Adrenal gland (tissue), 12 donors: ENCODE data around the gene ATP6V1C2. TPM values are rescaled to one million over a fixed set of nuclear protein-coding genes. Genes with fewer than 3 reads are reported as not detected.
A peak's percentile ranks its signal among the peaks of the same experiment; 100 is the strongest.

Experiments
- DNase-seq, 7 donors: peaks; one replicate each; pipeline ENCODE4 v3.0.0-alpha.2; 2019 to 2020
- H3K27ac ChIP-seq, 5 donors: fragments of 200-600 bp; sonication (generic) in 4 of 5; 1 replicate in 3 of 5; 2 replicates in 2 of 5; pipeline versions ENCODE4 v1.5.1 to v1.8.0; 2016 to 2020; ENCODE audit warnings: mild to moderate bottlenecking in 1 of 5
- H3K27me3 ChIP-seq: fragments of 200-600 bp; 2 replicates; pipeline ENCODE4 v1.8.0; 2021
- H3K36me3 ChIP-seq, 2 donors: fragments of 200-600 bp; replicated peaks in 1 of 2; 1 replicate in 1 of 2; 2 replicates in 1 of 2; pipeline versions ENCODE4 v1.5.1 to v1.8.0; 2018 to 2022
- H3K4me1 ChIP-seq, 2 donors: fragments of 200-600 bp; replicated peaks in 1 of 2; 1 replicate in 1 of 2; 2 replicates in 1 of 2; pipeline versions ENCODE4 v1.5.1 to v1.8.0; 2018 to 2021
- H3K4me3 ChIP-seq, 4 donors: fragments of 200-600 bp; sonication (generic) in 3 of 4; one replicate each; pipeline ENCODE4 v1.5.1; 2016 to 2018
- H3K9me3 ChIP-seq, 3 donors: fragments of 200-600 bp; sonication (generic) in 1 of 3; replicated peaks in 1 of 3; 1 replicate in 2 of 3; 2 replicates in 1 of 3; pipeline versions ENCODE4 v1.5.1 to v1.8.0; 2016 to 2021
- POLR2A ChIP-seq, 2 donors: fragments of 450-650 bp; IDR thresholded peaks; one replicate each; pipeline ENCODE4 v1.6.1; 2017; ENCODE audit warnings: antibody characterized with exemption in 2 of 2, mild to moderate bottlenecking in 2 of 2, moderate library complexity in 1 of 2
- WGBS, 4 donors: extraction: QIAGEN DNeasy Blood & Tissue Kit in 2 of 4; methylation state at CpG; one replicate each; pipeline versions ENCODE4 v1.1.5 to v1.1.7; 2013 to 2017; 5-methylcytosine and 5-hydroxymethylcytosine counted together
- intact Hi-C, 2 donors: fragments of 100-400 bp; cut with DNase I; formaldehyde crosslinking; loops; one replicate each; pipeline versions ENCODE4 v1.14.1 to v1.15.0; 2022 to 2023
- polyA plus RNA-seq, 3 donors: library from polyadenylated mRNA; stranded (reverse); fragments of 200-250 nt in 2 of 3; fragments of 350-450 nt in 1 of 3; fragmentation: Illumina TruSeq in 1 of 3; extraction: RNeasy Lipid Tissue Mini Kit (QIAGEN cat#74804) in 1 of 3; gene quantifications; one replicate each; pipeline ENCODE4 v1.2.3, GENCODE V29; 2013 to 2014
- total RNA-seq, 9 donors: library from RNA; depleted of rRNA in 4 of 9; stranded (reverse); fragments of >200 nt in 4 of 9; fragments of 120-200 nt in 1 of 9; fragmentation: NEBNext Ultra II Directional in 1 of 9; extraction: Animal tissue kit (Norgen Biotek cat#: 25700) in 1 of 9; gene quantifications; one replicate each; pipeline versions ENCODE4 v1.1.0 to v1.2.4, GENCODE V29; 2013 to 2023
- TF ChIP-seq, protein P1 (sequence below), 6 experiments: fragments of 450-650 bp in 4 of 6; fragments of 200-600 bp in 2 of 6; sonication (generic) in 1 of 6; IDR thresholded peaks; 1 replicate in 5 of 6; 2 replicates in 1 of 6; pipeline versions ENCODE4 v1.5.1 to v1.8.0; 2016 to 2021; ENCODE audit warnings: antibody characterized with exemption in 6 of 6, mild to moderate bottlenecking in 2 of 6, moderate library complexity in 1 of 6
- donor health status: healthy with polysubstance abuse.
- donor health status: Bipolar disorder and iron deficiency.
- donor health status: DM: yes; HTN: yes; CAD: no.
- donor health status: DM: no; HTN: no; CAD: no.
- donor health status: DM: no; HTN: no; CAD: no.
- donor health status: DM: yes; HTN: yes; CAD: no.

ATP6V1C2 gene
- total and polyA plus RNA-seq, 12 donors = 0.14 to 7.7 (median 0.94) TPM; not detected in 1

DNA sequence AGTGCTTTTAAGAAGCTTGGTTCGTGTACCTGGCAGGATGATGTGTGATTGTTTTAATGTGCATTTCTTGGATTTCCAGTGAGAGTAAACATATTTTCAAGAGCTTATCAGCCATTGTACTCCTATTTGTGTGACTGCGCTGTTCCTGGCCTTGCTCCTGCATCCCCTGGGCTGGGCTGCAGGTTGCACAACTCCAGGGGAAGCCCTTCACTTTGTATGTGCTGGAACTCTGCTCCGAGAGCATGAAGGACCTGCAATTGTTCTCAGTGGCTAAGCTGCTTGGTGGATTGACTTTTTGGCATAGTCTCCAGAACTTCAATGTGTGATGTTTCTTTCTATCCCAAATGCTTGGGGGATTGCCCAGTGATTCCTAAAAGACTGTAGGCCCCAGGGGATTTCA is 18.8 kb downstream of the ATP6V1C2 start:
- DNase-seq = peak in 1 of 7 donors; percentile 24
- 66 to 84% (median 77%) methylated on average over 3 of the region's 3 CpGs for WGBS, 4 donors
- Histone ChIP-seq H3K9me3 (no peaks in the 10 kb centered on the region), H3K36me3 (no peaks in the 10 kb centered on the region), H3K27me3 (no peaks in the 10 kb centered on the region), H3K4me1 (no peaks in the 10 kb centered on the region), H3K4me3 (no peak overlapping the region), H3K27ac (no peak overlapping the region)
- TF ChIP-seq, protein P1, sequence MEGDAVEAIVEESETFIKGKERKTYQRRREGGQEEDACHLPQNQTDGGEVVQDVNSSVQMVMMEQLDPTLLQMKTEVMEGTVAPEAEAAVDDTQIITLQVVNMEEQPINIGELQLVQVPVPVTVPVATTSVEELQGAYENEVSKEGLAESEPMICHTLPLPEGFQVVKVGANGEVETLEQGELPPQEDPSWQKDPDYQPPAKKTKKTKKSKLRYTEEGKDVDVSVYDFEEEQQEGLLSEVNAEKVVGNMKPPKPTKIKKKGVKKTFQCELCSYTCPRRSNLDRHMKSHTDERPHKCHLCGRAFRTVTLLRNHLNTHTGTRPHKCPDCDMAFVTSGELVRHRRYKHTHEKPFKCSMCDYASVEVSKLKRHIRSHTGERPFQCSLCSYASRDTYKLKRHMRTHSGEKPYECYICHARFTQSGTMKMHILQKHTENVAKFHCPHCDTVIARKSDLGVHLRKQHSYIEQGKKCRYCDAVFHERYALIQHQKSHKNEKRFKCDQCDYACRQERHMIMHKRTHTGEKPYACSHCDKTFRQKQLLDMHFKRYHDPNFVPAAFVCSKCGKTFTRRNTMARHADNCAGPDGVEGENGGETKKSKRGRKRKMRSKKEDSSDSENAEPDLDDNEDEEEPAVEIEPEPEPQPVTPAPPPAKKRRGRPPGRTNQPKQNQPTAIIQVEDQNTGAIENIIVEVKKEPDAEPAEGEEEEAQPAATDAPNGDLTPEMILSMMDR (IDR thresholded peaks at IDR 0.05) = no peak
- intact Hi-C loops = no loop called here

DNA sequence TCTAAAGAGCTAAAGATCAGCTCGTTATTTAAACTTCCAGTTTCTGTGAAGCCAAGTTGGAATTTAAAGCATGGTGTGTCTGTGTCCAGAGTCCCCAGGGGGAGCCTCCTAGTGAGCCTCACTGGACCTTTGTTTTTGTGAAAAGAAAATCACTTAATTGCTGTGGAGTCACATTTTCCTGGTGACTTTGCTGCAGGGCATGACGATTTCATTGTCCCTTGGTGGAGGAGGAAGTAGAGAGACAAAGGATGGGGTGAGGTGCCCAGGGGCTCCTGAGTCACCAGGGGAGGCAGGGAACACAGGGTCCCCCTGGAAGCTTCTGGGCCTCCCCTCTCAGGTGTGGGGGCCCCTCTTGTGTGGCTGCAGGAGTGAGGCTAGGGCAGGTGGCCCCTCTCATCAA is 19.7 kb downstream of the ATP6V1C2 start:
- Histone ChIP-seq H3K27ac (no peak overlapping the region), H3K9me3 (no peaks in the 10 kb centered on the region), H3K4me1 (no peaks in the 10 kb centered on the region), H3K36me3 (no peaks in the 10 kb centered on the region), H3K4me3 (no peak overlapping the region), H3K27me3 (no peaks in the 10 kb centered on the region)
- 52 to 83% (median 66%) methylated on average over 2 of the region's 2 CpGs for WGBS, 4 donors
- DNase-seq = no peak
- TF ChIP-seq, protein P1 (IDR thresholded peaks at IDR 0.05) = no peak
- no peak for TF ChIP-seq POLR2A (IDR thresholded peaks at IDR 0.05)
- intact Hi-C loops = no loop called here

DNA sequence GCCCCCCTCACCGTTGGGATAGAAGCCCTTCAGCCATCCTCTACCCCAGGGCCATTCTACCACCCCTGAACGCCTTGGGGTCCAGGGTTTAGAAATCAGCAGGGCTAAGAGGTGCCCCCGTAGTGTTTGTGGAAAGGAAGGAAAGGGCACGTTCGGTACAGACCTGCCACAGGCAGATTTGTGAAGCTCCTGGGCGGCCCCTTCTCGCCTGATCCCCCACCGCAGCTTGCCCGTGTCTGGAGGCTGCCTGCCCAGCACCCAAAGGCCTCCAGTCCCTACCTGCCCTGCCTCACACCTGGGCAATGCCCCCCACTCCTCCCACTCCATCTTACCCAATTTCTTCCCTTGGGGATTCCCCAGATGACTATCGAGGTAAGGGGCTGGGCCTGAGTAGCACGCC is 21.2 kb downstream of the ATP6V1C2 start:
- TF ChIP-seq POLR2A (IDR thresholded peaks at IDR 0.05) = no peak
- TF ChIP-seq, protein P1 (IDR thresholded peaks at IDR 0.05) = no peak
- no peaks in the 10 kb centered on the region for H3K9me3 ChIP-seq
- H3K27me3 ChIP-seq = no peaks in the 10 kb centered on the region
- no peak for DNase-seq
- no peaks in the 10 kb centered on the region for H3K4me1 ChIP-seq
- intact Hi-C loops = no loop called here
- no peak overlapping the region for H3K27ac ChIP-seq
- 85 to 92% (median 87%) methylated on average over 11 of the region's 11 CpGs for WGBS, 4 donors
- H3K4me3 ChIP-seq = no peak overlapping the region
- no peaks in the 10 kb centered on the region for H3K36me3 ChIP-seq

DNA sequence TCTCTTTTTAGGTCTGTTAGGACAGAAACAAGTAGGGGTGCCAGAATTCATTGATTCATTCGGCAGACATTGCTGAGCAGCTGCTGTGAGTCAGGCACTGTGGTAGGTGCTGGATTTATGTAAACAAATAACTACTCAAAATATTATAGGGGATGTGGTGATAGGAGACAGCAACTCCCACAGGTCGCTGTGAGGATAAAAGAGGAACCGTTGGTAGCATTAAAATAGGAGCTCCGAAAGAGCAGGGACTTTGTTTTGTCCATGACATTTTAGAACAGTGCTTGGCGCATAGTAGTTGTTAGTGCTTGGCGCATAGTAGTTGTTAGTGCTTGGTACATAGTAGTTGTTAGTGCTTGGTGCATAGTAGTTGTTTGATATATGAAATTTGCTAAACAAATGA is 29.2 kb downstream of the ATP6V1C2 start:
- no peaks in the 10 kb centered on the region for H3K9me3 ChIP-seq
- no peak overlapping the region for H3K4me3 ChIP-seq
- H3K36me3 ChIP-seq = no peaks in the 10 kb centered on the region
- intact Hi-C loops = no loop called here
- WGBS, 4 donors = 77 to 83% (median 81%) methylated on average over 6 of the region's 6 CpGs
- TF ChIP-seq POLR2A (IDR thresholded peaks at IDR 0.05) = no peak
- TF ChIP-seq, protein P1 (IDR thresholded peaks at IDR 0.05) = no peak
- no peaks in the 10 kb centered on the region for H3K27me3 ChIP-seq
- no peak for DNase-seq
- H3K4me1 ChIP-seq = no peaks in the 10 kb centered on the region
- H3K27ac ChIP-seq = no peak overlapping the region
